SK-N-SH treated with all-trans-retinoic acid at 6 μM for 48 hours (cell line): Measurements from ENCODE around the gene GRIA3.

Experiments used
- ATAC-seq: fragments of 200-7000 bp; cut with Tn5 transposase; 3 replicates; pipeline ENCODE4 v1.9.1; 2020; ENCODE audit warnings: mild to moderate bottlenecking, moderate library complexity
- ARNTL ChIP-seq: fragments of 450-650 bp; formaldehyde crosslinking; IDR thresholded peaks from 2 replicates; pipeline ENCODE4 v1.5.0; 2020; ENCODE audit warnings: low read depth, mild to moderate bottlenecking, moderate library complexity, borderline replicate concordance
- BACH2 ChIP-seq: fragments of 250-450 bp; sonication (Bioruptor Pico); IDR thresholded peaks from 2 replicates; pipeline ENCODE4 v1.9.0; 2021; ENCODE audit warnings: mild to moderate bottlenecking, borderline replicate concordance
- CSDC2 ChIP-seq: fragments of 250-450 bp; sonication (Bioruptor Pico); IDR thresholded peaks from 2 replicates; pipeline ENCODE4 v1.5.0; 2020; ENCODE audit warnings: mild to moderate bottlenecking, moderate library complexity
- ESRRG ChIP-seq: fragments of 250-450 bp; sonication (Bioruptor Pico); IDR thresholded peaks from 2 replicates; pipeline ENCODE4 v1.6.1; 2021; ENCODE audit warnings: mild to moderate bottlenecking
- GLIS3 ChIP-seq: fragments of 250-450 bp; sonication (Bioruptor Pico); IDR thresholded peaks from 2 replicates; pipeline ENCODE4 v1.5.0; 2020; ENCODE audit warnings: mild to moderate bottlenecking, moderate library complexity
- ISL1 ChIP-seq: fragments of 250-450 bp; sonication (Bioruptor Pico); IDR thresholded peaks from 2 replicates; pipeline ENCODE4 v2.1.2; 2022; ENCODE audit warnings: mild to moderate bottlenecking, moderate library complexity
- OSR1 ChIP-seq: fragments of 250-450 bp; sonication (Bioruptor Pico); IDR thresholded peaks from 2 replicates; pipeline ENCODE4 v1.8.0; 2022; ENCODE audit warnings: moderate library complexity, mild to moderate bottlenecking, inconsistent platforms
- PPARA ChIP-seq: fragments of 250-450 bp; sonication (Bioruptor Pico); IDR thresholded peaks from 2 replicates; pipeline ENCODE4 v1.5.0; 2020; ENCODE audit warnings: mild to moderate bottlenecking, borderline replicate concordance
- RARB ChIP-seq: fragments of 250-450 bp; sonication (Bioruptor Pico); IDR thresholded peaks from 2 replicates; pipeline ENCODE4 v1.8.0; 2021; ENCODE audit warnings: mild to moderate bottlenecking, moderate library complexity
- TCF4 ChIP-seq: fragments of 250-450 bp; sonication (Bioruptor Pico); IDR thresholded peaks from 2 replicates; pipeline ENCODE4 v1.8.0; 2021; ENCODE audit warnings: mild to moderate bottlenecking, moderate library complexity, borderline replicate concordance
- TOX ChIP-seq: fragments of 250-450 bp; sonication (Bioruptor Pico); IDR thresholded peaks from 2 replicates; pipeline ENCODE4 v1.8.0; 2021; ENCODE audit warnings: mild to moderate bottlenecking, moderate library complexity, borderline replicate concordance
- ZFP3 ChIP-seq: fragments of 250-450 bp; sonication (Bioruptor Pico); IDR thresholded peaks from 2 replicates; pipeline ENCODE4 v1.5.0; 2020; ENCODE audit warnings: mild to moderate bottlenecking, moderate library complexity
- ZFP30 ChIP-seq: fragments of 450-650 bp; formaldehyde crosslinking; IDR thresholded peaks from 2 replicates; pipeline ENCODE4 v1.5.0; 2022; ENCODE audit warnings: mild to moderate bottlenecking, moderate library complexity
- ZNF565 ChIP-seq: fragments of 450-650 bp; formaldehyde crosslinking; conservative IDR thresholded peaks from 2 replicates; pipeline ENCODE4 v1.5.0; 2020; ENCODE audit warnings: low read depth, mild to moderate bottlenecking, moderate library complexity
- ZNF70 ChIP-seq: fragments of 450-650 bp; formaldehyde crosslinking; IDR thresholded peaks from 2 replicates; pipeline ENCODE4 v1.5.0; 2020; ENCODE audit warnings: mild to moderate bottlenecking, moderate library complexity
- ZNF8 ChIP-seq: fragments of 450-650 bp; formaldehyde crosslinking; IDR thresholded peaks from 2 replicates; pipeline ENCODE4 v1.5.0; 2020; ENCODE audit warnings: mild to moderate bottlenecking, moderate library complexity
- TF ChIP-seq, protein P1 (sequence below): fragments of 250-450 bp; sonication (Bioruptor Pico); IDR thresholded peaks from 2 replicates; pipeline ENCODE4 v1.5.1; 2020; ENCODE audit warnings: low read depth, mild to moderate bottlenecking, moderate library complexity
- TF ChIP-seq, protein P2 (sequence below): fragments of 250-450 bp; sonication (Bioruptor Pico); IDR thresholded peaks from 2 replicates; pipeline ENCODE4 v1.8.0; 2021; ENCODE audit warnings: low read depth, mild to moderate bottlenecking, moderate library complexity, borderline replicate concordance
- TF ChIP-seq, protein P3 (sequence below): fragments of 250-450 bp; sonication (Bioruptor Pico); IDR thresholded peaks from 2 replicates; pipeline ENCODE4 v1.5.0; 2020; ENCODE audit warnings: mild to moderate bottlenecking, moderate library complexity
- TF ChIP-seq, protein P4 (sequence below): fragments of 250-450 bp; sonication (Bioruptor Pico); IDR thresholded peaks from 2 replicates; pipeline ENCODE4 v1.8.0; 2020; ENCODE audit warnings: mild to moderate bottlenecking, moderate library complexity, borderline replicate concordance
- TF ChIP-seq, protein P5 (sequence below): fragments of 250-450 bp; sonication (Bioruptor Pico); IDR thresholded peaks from 2 replicates; pipeline ENCODE4 v1.5.1; 2021; ENCODE audit warnings: mild to moderate bottlenecking, moderate library complexity

Gene GRIA3

DNA sequence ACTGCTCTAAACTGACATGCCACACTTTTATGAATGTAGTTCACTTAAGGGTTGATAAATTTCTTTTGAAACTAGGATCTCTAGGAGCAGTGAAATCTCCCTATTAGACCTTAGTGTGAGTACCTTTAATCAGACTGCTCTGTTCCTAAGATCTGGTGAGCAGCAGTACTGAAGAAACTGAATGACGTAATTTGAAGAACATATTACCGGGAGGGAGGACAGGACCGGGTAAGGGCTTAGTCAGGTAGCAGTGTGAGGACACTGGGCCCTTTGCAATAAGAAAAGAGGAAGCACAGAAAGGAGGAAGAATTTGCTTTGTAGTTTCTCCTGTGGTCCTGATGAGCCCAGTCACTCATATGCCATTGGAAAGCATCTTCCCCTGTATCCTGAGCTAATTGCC, 293.6 kb downstream of the GRIA3 start:
- TF ChIP-seq, protein P1, sequence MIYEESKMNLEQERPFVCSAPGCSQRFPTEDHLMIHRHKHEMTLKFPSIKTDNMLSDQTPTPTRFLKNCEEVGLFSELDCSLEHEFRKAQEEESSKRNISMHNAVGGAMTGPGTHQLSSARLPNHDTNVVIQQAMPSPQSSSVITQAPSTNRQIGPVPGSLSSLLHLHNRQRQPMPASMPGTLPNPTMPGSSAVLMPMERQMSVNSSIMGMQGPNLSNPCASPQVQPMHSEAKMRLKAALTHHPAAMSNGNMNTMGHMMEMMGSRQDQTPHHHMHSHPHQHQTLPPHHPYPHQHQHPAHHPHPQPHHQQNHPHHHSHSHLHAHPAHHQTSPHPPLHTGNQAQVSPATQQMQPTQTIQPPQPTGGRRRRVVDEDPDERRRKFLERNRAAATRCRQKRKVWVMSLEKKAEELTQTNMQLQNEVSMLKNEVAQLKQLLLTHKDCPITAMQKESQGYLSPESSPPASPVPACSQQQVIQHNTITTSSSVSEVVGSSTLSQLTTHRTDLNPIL (CRISPR knock-in tag): no peak
- no peak for TF ChIP-seq GLIS3
- TF ChIP-seq ZNF8 (CRISPR knock-in tag): no peak
- TF ChIP-seq, protein P2, sequence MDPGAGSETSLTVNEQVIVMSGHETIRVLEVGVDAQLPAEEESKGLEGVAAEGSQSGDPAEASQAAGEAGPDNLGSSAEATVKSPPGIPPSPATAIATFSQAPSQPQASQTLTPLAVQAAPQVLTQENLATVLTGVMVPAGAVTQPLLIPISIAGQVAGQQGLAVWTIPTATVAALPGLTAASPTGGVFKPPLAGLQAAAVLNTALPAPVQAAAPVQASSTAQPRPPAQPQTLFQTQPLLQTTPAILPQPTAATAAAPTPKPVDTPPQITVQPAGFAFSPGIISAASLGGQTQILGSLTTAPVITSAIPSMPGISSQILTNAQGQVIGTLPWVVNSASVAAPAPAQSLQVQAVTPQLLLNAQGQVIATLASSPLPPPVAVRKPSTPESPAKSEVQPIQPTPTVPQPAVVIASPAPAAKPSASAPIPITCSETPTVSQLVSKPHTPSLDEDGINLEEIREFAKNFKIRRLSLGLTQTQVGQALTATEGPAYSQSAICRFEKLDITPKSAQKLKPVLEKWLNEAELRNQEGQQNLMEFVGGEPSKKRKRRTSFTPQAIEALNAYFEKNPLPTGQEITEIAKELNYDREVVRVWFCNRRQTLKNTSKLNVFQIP: no peak
- no peak for TF ChIP-seq ZFP3 (CRISPR knock-in tag)
- TF ChIP-seq ESRRG: no peak
- ATAC-seq: no peak

DNA sequence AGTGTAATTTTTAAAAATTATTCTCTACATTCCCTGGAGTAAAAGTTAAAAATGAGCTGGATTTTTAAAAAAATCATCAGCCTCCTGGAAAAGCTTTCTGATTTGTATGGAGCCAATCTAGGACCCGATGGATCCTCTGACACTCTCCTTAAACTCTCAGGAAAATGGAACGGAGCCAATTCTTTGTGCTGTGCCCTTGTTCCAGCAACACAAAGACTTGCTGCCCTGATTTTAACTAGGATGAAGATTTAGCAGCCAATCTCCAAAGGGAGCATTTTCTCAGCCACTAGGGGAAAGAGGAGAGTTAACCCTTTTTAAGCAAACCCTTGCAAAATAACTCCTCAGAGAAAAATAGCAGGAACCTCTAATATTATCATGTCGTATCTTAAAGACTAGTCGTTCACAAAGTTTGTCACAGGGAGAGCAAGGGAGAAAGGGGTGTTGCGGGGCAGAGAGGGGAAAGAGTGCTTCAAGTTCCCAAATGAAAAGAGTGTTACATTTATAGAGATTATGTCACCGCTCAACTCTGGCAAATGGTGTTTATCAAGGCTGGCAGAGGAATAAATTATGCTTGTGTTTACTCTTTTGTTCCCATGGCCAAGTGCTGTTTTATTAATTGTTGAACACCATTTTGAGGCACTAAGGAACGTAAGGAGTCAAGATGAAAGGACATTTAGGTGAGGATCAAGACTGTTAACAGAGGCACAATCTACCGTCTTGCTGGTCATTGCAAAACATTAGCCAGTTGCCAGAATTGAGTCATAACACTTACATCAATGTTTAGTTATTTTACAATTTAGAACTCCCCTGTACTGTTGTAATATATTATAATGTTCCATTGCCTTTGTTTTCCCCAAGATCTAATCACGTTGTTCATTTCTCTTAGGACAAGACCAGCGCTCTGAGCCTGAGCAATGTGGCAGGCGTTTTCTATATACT, 298.1 kb downstream of the GRIA3 start:
- TF ChIP-seq, protein P3, sequence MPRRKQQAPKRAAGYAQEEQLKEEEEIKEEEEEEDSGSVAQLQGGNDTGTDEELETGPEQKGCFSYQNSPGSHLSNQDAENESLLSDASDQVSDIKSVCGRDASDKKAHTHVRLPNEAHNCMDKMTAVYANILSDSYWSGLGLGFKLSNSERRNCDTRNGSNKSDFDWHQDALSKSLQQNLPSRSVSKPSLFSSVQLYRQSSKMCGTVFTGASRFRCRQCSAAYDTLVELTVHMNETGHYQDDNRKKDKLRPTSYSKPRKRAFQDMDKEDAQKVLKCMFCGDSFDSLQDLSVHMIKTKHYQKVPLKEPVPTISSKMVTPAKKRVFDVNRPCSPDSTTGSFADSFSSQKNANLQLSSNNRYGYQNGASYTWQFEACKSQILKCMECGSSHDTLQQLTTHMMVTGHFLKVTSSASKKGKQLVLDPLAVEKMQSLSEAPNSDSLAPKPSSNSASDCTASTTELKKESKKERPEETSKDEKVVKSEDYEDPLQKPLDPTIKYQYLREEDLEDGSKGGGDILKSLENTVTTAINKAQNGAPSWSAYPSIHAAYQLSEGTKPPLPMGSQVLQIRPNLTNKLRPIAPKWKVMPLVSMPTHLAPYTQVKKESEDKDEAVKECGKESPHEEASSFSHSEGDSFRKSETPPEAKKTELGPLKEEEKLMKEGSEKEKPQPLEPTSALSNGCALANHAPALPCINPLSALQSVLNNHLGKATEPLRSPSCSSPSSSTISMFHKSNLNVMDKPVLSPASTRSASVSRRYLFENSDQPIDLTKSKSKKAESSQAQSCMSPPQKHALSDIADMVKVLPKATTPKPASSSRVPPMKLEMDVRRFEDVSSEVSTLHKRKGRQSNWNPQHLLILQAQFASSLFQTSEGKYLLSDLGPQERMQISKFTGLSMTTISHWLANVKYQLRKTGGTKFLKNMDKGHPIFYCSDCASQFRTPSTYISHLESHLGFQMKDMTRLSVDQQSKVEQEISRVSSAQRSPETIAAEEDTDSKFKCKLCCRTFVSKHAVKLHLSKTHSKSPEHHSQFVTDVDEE: no peak
- TF ChIP-seq ZNF565 (no peak), ZFP30 (CRISPR knock-in tag) (no peak), CSDC2 (CRISPR knock-in tag) (no peak), OSR1 (CRISPR knock-in tag) (no peak), ISL1 (CRISPR knock-in tag) (no peak), BACH2 (CRISPR knock-in tag) (no peak), ESRRG (no peak), PPARA (CRISPR knock-in tag) (no peak), ARNTL (CRISPR knock-in tag) (no peak), ZNF70 (no peak)
- TF ChIP-seq, protein P4, sequence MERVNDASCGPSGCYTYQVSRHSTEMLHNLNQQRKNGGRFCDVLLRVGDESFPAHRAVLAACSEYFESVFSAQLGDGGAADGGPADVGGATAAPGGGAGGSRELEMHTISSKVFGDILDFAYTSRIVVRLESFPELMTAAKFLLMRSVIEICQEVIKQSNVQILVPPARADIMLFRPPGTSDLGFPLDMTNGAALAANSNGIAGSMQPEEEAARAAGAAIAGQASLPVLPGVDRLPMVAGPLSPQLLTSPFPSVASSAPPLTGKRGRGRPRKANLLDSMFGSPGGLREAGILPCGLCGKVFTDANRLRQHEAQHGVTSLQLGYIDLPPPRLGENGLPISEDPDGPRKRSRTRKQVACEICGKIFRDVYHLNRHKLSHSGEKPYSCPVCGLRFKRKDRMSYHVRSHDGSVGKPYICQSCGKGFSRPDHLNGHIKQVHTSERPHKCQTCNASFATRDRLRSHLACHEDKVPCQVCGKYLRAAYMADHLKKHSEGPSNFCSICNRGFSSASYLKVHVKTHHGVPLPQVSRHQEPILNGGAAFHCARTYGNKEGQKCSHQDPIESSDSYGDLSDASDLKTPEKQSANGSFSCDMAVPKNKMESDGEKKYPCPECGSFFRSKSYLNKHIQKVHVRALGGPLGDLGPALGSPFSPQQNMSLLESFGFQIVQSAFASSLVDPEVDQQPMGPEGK (CRISPR knock-in tag): no peak
- TF ChIP-seq, protein P5, sequence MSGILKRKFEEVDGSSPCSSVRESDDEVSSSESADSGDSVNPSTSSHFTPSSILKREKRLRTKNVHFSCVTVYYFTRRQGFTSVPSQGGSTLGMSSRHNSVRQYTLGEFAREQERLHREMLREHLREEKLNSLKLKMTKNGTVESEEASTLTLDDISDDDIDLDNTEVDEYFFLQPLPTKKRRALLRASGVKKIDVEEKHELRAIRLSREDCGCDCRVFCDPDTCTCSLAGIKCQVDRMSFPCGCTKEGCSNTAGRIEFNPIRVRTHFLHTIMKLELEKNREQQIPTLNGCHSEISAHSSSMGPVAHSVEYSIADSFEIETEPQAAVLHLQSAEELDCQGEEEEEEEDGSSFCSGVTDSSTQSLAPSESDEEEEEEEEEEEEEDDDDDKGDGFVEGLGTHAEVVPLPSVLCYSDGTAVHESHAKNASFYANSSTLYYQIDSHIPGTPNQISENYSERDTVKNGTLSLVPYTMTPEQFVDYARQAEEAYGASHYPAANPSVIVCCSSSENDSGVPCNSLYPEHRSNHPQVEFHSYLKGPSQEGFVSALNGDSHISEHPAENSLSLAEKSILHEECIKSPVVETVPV (CRISPR knock-in tag): no peak
- TF ChIP-seq, protein P2: no peak
- ATAC-seq: no peak

DNA sequence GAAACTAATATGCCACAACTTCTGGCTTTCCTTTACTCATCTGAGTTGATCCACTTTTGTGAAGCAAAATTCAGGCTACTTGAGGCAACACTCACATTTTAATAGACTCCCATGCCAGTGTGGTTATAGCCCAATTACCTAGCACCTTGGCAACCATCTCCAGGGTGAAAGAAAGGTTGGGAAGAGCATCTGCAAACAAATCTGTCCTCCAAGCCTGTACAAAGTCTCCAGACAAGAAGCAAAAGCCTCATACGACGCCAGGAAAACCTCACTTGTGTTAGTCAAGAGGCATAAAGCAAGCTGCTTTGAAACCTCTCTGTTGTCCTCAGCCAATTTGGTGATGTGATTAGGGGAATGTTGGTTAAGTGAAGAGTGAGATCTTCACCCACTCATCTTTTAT, 302.2 kb downstream of the GRIA3 start:
- ATAC-seq: no peak
- TF ChIP-seq ISL1 (CRISPR knock-in tag): no peak
- TF ChIP-seq RARB: no peak
- TF ChIP-seq ESRRG: no peak
- no peak for TF ChIP-seq ZNF565
- TF ChIP-seq CSDC2 (CRISPR knock-in tag): no peak
- TF ChIP-seq, protein P5 (CRISPR knock-in tag): no peak
- TF ChIP-seq ZNF70: no peak
- TF ChIP-seq ARNTL (CRISPR knock-in tag): no peak
- no peak for TF ChIP-seq ZFP30 (CRISPR knock-in tag)
- no peak for TF ChIP-seq TOX
- no peak for TF ChIP-seq ZFP3 (CRISPR knock-in tag)
- TF ChIP-seq, protein P1 (CRISPR knock-in tag): no peak
- TF ChIP-seq TCF4 (CRISPR knock-in tag): no peak
